Measurements from ENCODE around the gene CAPN11.
A peak's percentile ranks its signal among the peaks of the same experiment; 100 is the strongest.
"Not testable (repeated sequence)": the region's sequence is repeated elsewhere in the genome, so short reads cannot be mapped to it uniquely, and the experiment has no call there.

Gene CAPN11

GRCh38 chr6:44157152-44157521, 1.5 kb upstream of the CAPN11 start:
- DNase-seq: no peak

- no peak for DNase-seq
Measured at GRCh38 chr6:44161997-44162338, 3.3 kb downstream of the CAPN11 start.

- no peak for DNase-seq
Measured at GRCh38 chr6:44162876-44163625, 4.4 kb downstream of the CAPN11 start.

- no peak for DNase-seq
Measured at GRCh38 chr6:44166116-44166515, 7.5 kb downstream of the CAPN11 start.

GRCh38 chr6:44166591-44167184, 8.1 kb downstream of the CAPN11 start:
- DNase-seq: no peak

- DNase-seq: no peak
Measured at GRCh38 chr6:44167567-44167966, 8.9 kb downstream of the CAPN11 start.

GRCh38 chr6:44169154-44169553, 10.5 kb downstream of the CAPN11 start:
- no peak for DNase-seq

GRCh38 chr6:44169886-44170570, 11.4 kb downstream of the CAPN11 start:
- DNase-seq: no peak

GRCh38 chr6:44171899-44172546, 13.4 kb downstream of the CAPN11 start:
- no peak for DNase-seq

GRCh38 chr6:44172731-44173500, 14.3 kb downstream of the CAPN11 start:
- DNase-seq: peak; percentile 47 to 81 (median 77)

- no peak for DNase-seq
Measured at GRCh38 chr6:44176130-44176761, 17.6 kb downstream of the CAPN11 start.

- no peak for DNase-seq
Measured at GRCh38 chr6:44176762-44177509, 18.3 kb downstream of the CAPN11 start.

- DNase-seq: no peak
Measured at GRCh38 chr6:44177691-44178423, 19.2 kb downstream of the CAPN11 start.

- no peak for DNase-seq
Measured at GRCh38 chr6:44178424-44179071, 19.9 kb downstream of the CAPN11 start.

GRCh38 chr6:44179072-44179536, 20.5 kb downstream of the CAPN11 start:
- no peak for DNase-seq

GRCh38 chr6:44179648-44180047, 21.0 kb downstream of the CAPN11 start:
- DNase-seq: no peak

GRCh38 chr6:44180406-44180805, 21.8 kb downstream of the CAPN11 start:
- DNase-seq: no peak

- DNase-seq: no peak
Measured at GRCh38 chr6:44180886-44181285, 22.3 kb downstream of the CAPN11 start.

GRCh38 chr6:44181784-44182183, 23.2 kb downstream of the CAPN11 start:
- not testable (repeated sequence) for DNase-seq

- DNase-seq: no peak
Measured at GRCh38 chr6:44182911-44183390, 24.3 kb downstream of the CAPN11 start.

Data from NCI-H1417 (cell line).